ENCODE data around the gene LNP1.
"Not testable (repeated sequence)": the region's sequence is repeated elsewhere in the genome, so short reads cannot be mapped to it uniquely, and the experiment has no call there.

Gene LNP1

DNA sequence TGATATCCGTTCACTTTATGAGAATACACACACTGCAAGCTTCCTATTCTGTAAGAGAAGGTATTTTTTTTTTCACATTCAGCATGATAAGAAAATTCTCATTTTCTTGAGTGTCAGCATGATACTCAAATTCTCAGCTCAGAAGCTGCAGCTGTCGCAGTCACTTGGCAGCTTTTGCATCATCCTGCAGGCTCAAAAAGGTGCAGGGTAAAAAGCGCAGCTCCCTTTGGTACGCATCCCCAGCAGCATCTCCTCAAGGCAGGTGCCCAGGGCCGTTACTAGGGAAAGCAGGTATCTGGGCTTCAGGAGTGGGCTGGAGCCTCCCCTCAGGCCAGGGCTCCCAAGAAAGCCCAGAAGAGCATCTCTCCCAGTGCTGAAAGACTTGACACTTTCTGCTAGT is 22.3 kb downstream of the LNP1 start:
- peak in 14 of 42 donors; percentile 16 to 59 (median 36) for DNase-seq
- intact Hi-C loops (cut with DNase I), result no loop called here

DNA sequence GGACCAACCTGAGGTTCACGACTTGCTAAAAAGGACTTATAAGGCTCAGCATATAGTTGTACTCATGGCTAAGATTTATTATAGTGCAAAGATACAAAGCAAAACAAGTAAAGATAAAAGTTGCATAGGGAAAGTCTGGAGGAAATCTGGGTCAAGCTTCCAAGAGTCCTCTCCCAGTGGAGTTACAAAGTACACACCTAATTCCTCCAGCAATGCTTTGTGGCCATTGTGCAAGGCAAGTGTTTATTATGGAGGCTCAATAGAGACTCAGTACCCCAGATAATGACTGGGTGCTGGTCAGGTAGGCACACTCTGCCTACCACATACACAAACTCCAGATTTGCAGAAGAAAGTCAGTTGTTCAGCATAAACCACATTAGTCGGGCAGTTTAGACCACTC is 22.9 kb downstream of the LNP1 start:
- DNase-seq, result no peak
- intact Hi-C loops (cut with DNase I), result no loop called here

DNA sequence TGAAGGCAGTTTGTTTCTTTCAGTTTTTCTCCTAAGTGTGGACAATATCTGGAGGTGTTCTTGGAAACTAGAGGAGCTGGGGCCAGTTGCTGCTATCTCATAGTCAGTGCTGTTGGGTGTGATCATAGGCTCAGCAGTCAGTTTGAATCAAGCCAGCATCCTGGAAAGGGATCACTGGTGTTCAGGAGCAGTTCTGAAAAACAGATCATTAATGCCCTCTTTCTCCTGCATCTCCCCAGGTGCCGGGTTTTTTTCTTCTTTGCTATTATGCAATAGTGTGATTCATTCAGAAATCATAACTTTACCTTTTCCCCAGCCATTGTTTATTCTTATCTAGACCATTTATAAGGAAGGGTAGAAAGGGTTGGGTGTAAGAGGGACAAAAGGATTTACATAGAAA is 24.0 kb downstream of the LNP1 start:
- DNase-seq, result peak in 1 of 42 donors; percentile 14
- intact Hi-C loops (cut with DNase I), result no loop called here

DNA sequence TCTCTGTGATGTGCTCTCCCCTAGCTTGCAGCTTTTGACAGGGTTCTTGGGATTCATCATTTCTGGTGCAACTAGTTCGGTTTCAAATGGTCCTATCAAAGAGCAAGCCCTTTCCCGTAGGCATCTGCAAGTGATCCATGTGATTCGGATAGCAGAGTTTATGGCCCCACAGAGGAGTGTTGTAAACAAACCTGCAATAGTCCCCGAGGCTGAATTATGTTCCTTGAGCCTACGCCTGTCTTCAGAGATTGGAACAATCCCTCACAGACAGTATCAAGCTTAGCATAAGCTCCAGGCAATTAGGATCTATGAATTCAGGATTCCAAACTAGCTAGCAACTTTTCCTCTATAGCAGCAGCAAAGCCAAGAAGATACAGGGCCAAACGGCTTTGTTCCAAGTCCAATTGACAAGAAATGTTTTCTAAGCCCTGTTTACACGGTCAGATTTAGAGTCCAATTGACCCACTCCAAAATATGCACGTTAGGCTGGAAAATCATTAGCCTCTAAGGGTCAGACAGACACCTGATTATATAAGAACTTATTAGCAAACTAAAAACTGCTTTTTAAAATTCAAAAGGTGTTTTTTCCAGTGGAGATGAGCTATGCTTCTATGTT is 24.8 kb downstream of the LNP1 start:
- no peak for DNase-seq
- intact Hi-C loops (cut with DNase I), result no loop called here

DNA sequence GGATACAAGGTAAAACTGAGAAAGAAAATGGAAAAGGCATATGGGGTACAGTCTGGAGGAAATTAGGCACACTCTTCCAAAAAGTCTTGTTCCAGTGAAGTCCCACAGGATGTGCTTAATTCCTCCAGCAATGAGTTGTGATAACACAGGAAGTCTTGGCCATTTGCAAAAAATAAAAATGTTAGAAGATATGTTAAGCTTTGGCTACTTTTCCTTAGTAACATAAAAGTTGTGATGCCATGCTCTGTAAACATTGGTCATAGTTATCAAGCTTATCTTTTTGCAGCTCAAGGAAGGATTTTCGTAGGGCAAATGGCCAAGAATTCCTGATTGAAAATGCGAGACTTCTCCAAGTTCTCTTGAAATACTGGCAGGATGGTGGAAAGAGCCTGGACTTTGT is 26.4 kb downstream of the LNP1 start:
- no peak for DNase-seq
- intact Hi-C loops (cut with DNase I), result no loop called here

DNA sequence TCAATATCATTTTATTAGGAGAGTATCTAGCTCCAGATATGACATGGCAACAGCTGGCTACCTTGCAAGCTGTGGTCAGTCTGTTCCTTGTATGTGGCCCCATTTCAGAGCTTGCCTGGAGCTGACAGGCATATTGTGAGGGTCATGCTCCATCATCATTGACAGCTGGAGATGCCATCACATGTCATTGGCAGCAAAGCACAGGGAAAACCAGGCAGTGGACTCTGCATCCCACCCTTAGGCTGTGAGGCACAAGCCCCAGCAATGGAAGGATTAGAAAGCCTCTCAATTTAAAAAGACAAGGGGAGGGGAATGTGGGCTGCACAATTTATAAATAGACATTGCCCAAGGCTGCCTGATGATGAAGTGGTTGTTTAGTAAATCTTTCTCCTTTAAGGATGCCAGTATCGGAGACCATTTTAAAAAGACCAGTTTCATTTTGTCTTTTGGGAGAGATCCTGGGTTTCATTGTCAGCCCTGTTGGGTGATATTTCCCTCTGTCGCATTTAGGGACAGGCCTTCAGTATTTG is 27.9 kb downstream of the LNP1 start:
- DNase-seq, result no peak
- intact Hi-C loops (cut with DNase I), result no loop called here

DNA sequence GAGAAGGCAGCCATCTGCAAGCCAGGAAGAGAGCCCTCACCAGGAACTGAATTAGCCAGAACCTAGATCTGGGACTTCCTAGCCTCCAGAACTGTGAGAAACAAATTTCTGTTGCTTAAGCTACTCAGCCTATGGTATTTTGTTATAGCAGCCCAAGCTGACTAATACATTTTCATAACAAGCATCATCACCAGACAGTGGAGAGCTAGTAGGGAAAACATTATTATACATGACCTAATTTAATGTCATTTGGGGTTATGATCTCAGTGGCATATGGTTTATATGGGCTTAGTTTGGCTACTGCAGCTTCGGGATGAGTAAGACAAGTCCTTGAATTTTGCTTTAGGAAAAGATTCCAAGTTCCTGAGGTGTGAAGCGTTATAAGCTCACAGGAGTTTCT is 35.6 kb downstream of the LNP1 start:
- DNase-seq, result no peak
- intact Hi-C loops (cut with DNase I), result no loop called here

DNA sequence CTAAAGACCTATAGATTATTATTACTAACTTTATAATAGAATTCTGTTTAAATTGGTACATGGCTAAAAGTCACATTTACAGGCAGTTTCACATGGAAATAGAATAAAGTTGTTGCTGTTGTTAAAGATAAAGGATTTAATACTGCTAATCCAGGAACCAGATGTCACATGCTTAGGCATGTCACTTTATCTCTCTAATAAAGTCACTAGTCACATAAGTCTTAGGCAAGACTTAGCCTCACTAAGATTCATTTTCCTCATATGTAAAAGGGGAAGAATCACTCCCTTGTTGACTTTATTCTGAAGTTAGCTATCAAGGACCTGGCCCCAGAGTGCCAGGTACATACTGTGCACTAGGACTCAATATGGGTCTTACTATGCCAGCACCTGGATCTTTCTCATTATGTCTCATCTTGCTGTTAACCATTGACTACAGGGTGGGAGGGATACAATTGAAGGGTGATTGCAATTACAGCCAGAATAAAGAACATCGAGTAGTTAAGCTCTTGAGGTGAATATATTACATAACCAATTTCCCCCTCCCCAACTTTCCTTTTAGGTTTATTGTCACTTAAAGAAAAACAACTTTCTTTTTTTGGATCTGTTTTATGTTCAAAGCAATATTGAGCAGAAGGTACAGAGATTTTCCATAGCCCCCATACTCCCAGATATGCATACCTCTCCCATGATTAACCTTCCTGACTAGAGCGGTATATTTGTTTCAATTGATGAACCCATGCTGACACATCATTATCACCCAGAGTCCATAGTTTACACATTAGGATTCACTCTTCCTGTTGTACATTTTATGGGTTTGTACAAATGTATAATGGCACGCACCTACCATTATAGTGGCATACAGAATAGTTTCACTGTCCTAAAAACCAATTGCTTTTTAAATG is 36.6 kb downstream of the LNP1 start:
- intact Hi-C loops (cut with DNase I), result no loop called here

DNA sequence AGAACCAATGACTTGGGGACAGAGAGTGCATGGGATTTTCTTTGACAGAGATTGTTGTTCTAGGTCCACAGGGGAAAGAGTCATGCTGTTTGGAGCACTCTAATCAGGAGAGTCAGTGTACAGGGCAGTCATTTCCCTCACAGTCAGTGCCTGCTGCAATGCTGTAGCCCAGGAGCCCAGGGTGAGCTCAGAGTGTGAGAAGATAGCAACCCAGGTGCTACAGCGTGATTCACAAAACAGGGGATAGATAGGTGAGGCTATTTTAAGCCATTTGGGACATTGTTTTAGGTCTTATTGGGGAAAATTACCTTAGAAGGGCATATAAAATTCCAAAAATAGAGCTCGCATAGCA is 37.3 kb downstream of the LNP1 start:
- intact Hi-C loops (cut with DNase I), result no loop called here
- no peak for DNase-seq

More for the DNA sequence above, 36.6 kb downstream of the LNP1 start:
- DNase-seq, result no peak

DNA sequence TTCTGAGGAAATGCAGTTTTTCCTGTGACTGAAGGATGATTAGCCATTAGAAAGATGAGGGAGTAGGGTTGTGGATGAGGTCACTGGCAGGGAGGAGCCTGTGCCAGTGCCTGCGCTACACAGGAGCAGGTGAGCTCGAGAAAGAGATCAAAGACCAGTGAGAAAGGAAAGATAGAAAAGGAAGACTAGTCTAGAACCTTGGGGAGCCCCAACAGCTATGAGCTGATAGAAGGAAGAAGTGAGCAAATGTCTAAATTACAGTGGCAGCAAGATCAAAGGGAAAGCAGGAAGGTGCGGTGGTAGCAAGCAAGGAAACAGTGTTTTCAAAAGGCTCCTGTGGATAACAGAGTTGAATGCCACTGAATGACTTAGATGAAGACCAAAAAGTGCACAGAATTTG is 39.6 kb downstream of the LNP1 start:
- no peak for DNase-seq
- intact Hi-C loops (cut with DNase I), result no loop called here

DNA sequence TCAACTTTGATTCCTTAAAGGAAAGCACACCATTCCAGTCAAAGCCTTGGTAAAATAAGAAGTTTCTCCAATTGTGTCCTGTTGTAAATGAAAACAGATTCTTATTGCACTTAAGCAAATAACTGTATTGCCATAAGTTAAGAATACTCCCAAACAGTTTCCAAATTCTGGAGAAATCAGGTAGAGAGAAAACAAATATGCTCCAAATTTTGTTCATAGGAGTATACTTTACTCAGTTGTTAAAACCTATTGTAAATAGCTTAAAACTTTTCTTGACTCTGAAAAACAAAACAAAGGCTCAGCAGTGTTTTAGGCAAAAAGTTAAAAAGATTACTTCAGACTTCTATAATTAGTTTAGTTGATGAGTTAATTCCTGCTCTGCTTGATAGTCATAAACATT is 42.4 kb downstream of the LNP1 start:
- no peak for DNase-seq
- intact Hi-C loops (cut with DNase I), result no loop called here

DNA sequence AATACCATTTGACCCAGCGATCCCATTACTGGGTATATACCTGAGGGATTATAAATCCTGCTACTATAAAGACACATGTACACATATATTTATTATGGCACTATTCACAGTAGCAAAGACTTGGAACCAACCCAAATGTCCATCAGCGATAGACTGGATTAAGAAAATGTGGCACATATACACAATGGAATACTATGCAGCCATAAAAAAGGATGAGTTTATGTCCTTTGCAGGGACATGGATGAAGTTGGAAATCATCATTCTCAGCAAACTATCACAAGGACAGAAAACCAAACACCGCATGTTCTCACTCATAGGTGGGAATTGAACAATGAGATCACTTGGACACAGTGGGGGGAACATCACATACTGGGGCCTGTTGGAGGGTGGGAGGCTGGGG is 45.7 kb downstream of the LNP1 start:
- intact Hi-C loops (cut with DNase I); DNase-seq: not testable (repeated sequence)

DNA sequence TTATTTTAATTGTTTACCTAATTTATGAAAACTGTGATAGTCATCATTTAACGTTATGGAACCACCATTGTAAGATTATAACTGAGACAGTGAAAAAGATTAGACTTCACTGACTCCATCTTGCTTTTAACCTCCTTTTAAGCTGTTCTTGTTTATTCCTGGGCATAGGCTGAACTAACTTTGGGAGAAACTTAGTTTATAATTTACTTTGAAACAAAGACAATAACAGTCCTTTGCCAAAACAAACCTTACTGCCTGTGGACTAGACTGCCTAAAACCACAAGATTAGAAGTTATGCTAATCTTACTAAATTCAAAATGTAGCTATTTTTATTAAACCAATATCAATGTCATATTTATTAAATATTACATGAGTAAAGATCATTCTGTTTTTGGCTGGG is 46.7 kb downstream of the LNP1 start:
- no peak for DNase-seq
- intact Hi-C loops (cut with DNase I), result no loop called here

DNA sequence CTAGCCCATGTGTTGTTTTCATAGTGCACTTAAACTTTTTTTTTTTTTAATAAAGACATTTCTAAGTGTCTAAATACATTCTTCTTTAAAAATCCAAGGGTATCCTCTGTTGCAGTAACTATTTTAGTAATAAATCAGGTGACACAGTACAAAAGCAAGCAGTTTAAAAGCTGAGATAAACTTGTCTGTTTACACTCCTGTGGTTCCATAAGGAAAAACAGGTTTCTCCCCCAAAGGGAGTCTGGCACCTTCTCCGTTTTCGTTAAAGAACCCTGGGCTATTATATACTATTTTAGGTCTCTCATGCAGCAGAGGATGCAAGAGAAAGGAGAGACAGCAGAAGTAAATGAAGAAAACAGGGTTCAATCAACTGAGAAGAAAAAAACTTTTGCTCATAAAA is 47.9 kb downstream of the LNP1 start:
- intact Hi-C loops (cut with DNase I), result no loop called here
- no peak for DNase-seq

DNA sequence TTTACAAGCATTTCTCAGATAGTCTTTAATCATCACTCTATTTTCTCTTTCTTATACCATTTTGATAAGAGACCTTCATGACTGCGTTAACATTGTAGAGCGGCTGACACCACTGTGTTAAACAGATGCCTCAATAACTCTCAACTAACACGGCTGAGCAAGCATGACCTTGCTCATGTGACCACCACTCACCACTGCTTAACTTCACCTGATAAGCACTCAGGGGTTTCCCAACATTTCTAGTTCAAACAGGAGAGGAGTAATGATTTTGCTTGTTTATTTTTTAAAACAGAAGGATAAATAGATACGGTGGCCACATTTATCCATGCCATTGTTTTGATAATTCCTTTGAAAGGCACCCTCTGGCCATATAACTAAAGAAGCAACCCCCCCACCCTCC is 53.3 kb downstream of the LNP1 start:
- DNase-seq, result no peak
- intact Hi-C loops (cut with DNase I), result no loop called here

DNA sequence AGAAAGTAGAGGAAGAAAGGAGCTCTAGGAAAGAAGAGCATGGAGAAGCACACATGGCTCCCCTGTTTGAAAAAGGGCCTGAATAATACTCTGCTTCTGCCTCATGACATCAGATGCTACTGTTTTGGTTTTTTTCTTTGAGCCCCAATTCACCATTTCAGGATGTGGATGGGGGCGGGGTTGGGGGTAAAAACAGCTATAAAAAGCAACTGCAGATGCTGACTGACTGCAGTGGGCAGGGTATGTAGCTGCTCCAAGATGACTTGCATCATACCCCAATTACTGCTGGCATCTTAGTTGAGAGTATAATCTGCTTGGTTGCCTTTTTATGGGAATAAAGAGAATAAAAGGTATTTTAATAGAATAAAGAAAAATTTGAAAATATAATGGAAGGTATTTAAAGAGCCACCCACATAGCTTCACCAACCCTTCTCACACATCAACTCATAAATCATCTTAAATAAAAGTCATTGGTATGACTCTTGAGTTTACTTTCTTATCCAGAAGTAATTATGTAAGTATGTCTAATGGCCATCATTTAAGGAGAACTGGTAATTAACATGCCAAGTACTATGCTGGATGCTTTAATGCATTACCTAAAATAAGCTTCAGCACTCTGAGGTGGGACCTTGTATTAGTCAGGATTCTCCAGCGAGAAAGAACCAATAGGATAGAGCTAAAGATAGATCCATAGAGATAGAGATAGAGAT is 54.7 kb downstream of the LNP1 start:
- intact Hi-C loops (cut with DNase I), result no loop called here

DNA sequence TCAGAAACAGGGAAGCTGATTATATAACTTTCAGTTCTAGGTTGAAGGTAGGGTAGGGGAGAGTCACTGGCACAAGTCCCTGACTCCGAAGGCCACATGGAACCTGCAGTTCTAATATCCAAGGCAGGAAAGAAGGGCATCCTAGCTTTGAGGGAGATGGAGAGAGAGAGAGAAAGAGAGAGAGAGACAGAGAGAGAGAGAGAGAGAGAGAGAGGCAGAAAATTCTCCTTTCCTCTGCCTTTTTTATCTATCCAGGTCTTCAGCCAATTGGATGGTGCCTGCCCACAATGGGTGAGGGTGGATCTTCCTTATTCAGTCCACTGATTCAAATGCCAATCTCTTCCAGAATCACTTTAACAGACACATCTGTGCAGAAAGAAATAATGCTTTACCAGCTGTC is 55.4 kb downstream of the LNP1 start:
- DNase-seq, result no peak
- intact Hi-C loops (cut with DNase I), result no loop called here

More for the DNA sequence above, 54.7 kb downstream of the LNP1 start:
- peak; percentile 12 to 88 (median 58) for DNase-seq

DNA sequence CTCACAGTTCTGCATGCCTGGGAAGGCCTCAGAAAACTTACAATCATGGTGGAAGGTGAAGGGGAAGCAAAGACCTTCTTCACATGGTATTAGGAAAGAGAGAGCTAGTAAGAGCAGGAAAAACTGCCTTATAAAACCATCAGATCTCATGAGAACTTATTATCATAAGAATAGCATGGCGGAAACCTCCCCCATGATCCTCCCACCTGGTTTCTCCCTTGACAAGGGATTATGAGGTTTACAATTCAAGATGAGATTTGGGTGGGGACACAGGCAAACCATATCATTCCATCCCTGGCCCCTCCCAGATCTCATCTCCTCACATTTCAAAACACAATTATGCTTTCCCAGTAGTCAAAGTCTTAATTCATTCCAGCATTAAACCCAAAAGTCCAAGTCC is 56.5 kb downstream of the LNP1 start:
- intact Hi-C loops (cut with DNase I), result no loop called here

DNA sequence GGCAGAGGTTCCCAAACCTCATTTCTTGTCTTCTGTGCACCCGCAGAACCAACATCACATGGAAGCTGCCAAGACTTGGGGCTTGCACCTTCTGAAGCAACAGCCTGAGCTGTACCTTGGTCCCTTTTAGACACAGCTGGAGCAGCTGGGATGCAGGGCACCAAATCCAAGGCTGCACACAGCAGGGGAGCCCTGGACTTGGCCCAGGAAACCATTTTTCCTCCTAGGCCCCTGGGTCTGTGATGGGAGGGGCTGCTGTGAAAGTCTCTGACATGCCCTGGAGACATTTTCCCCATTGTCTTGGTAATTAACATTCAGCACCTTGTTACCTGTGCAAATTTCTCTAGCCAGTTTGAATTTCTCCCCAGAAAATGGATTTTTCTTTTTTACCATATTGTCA is 57.5 kb downstream of the LNP1 start:
- intact Hi-C loops (cut with DNase I), result no loop called here
- no peak for DNase-seq

More for the DNA sequence above, 56.5 kb downstream of the LNP1 start:
- peak in 7 of 42 donors; percentile 11 to 54 (median 35) for DNase-seq

DNA sequence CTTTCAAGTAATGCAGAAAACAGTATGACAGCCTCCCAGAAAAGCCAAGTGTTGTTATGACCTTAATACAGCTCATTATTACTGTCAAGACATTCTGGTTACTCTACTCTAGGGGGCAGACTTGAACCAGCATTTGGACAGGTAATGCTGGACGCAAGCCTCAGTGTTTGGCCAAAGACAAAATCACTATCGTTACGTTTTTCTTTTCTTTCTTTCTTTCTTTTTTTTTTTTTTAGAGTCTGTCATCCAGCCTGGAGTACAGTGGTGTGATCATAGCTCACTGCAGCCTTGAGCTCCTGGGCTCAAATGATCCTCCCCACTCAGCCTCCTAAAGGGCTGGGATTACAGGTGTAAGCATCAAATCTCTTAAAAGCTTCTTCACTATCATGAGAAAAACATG is 61.7 kb downstream of the LNP1 start:
- DNase-seq, result peak in 15 of 42 donors; percentile 6 to 62 (median 30)
- intact Hi-C loops (cut with DNase I), result loop anchor here (5.0 kb wide), 1 partner anchor 129 kb away; no protein-coding TSS in a partner anchor

Measured in head of caudate nucleus (tissue), 42 donors.